ENCODE measurements around the gene LARGE1. TPM values are rescaled to one million over a fixed set of nuclear protein-coding genes. Genes with fewer than 3 reads are reported as not detected.

LARGE1 gene
- total and polyA plus RNA-seq, 2 of the 8 experiments (the other 6 are each of a cell fraction or from before 2014, with no cell fraction given): 43.7 to 83.0 TPM

GRCh38 chr22:33891455-33891854 lies 28.8 kb downstream of the LARGE1 start:
- Histone ChIP-seq H3K9ac (replicated peaks in 1 of 4; ENCODE audit: extremely low read depth in 1 of 4, low read depth in 3 of 4, low read length in 3 of 4) (no peak overlapping the region), H2BK20ac (ENCODE audit: low read length) (no peak overlapping the region), H3K4ac (replicated peaks; ENCODE audit: insufficient read length, low read depth, low read length) (no peak overlapping the region), H3K4me2 (ENCODE audit: insufficient read depth in 1 of 2, low read depth in 2 of 2, low read length in 2 of 2) (no peak overlapping the region), H3K56ac (replicated peaks; ENCODE audit: insufficient read length, low read depth, low read length) (no peak overlapping the region), H3K23ac (ENCODE audit: insufficient read length) (no peak overlapping the region), H4K91ac (replicated peaks; ENCODE audit: insufficient read length, low read length) (no peak overlapping the region), H3K4me3 (ENCODE audit: extremely low read depth in 1 of 4, insufficient read depth in 2 of 4, low read depth in 3 of 4, low read length in 4 of 4) (no peak overlapping the region), H3K4me1 (replicated peaks in 1 of 4; ENCODE audit: control insufficient read depth in 3 of 4, insufficient read depth in 4 of 4, low read length in 3 of 4) (peaks cover 13 to 44% (median 33%) of the 10 kb centered on the region in 4 experiments), H2BK5ac (ENCODE audit: low read depth, low read length) (no peak overlapping the region), H3K23me2 (ENCODE audit: low read depth, low read length) (no peaks in the 10 kb centered on the region; the same call in 1 of the 2 replicates), H3K79me2 (ENCODE audit: control insufficient read depth in 1 of 2, insufficient read depth in 2 of 2, low read length in 2 of 2) (peaks cover 55 to 100% of the 10 kb centered on the region in 2 experiments), H4K8ac (ENCODE audit: extremely low read depth, insufficient read depth, low read length) (no peak overlapping the region), H3K9me3 (ENCODE audit: insufficient read depth in 2 of 2, low read depth in 1 of 2, low read length in 1 of 2) (peaks cover 0 to 3% of the 10 kb centered on the region in 2 experiments; a peak in 1 of 4 replicates), H3K27me3 (replicated peaks in 1 of 4; ENCODE audit: control insufficient read depth in 3 of 4, extremely low read depth in 1 of 4, insufficient read depth in 3 of 4, low read length in 3 of 4) (no peaks in the 10 kb centered on the region), H4K20me1 (replicated peaks in 1 of 2; ENCODE audit: control insufficient read depth in 1 of 2, insufficient read depth in 2 of 2, low read length in 2 of 2) (peaks cover 7 to 11% of the 10 kb centered on the region in 2 experiments), H2BK15ac (ENCODE audit: low read length) (no peak overlapping the region), H3K14ac (ENCODE audit: insufficient read length) (no peak overlapping the region), H3K18ac (ENCODE audit: extremely low read depth, low read length) (no peak overlapping the region), H2AFZ (ENCODE audit: low read length) (no peak overlapping the region), H3K27ac (ENCODE audit: low read depth, low read length) (no peak overlapping the region), H3K79me1 (ENCODE audit: low read depth, low read length) (peaks cover 16% of the 10 kb centered on the region; the same call in 1 of the 2 replicates), H4K5ac (ENCODE audit: insufficient read length, low read depth, low read length) (no peak overlapping the region), H3K36me3 (ENCODE audit: control insufficient read depth in 2 of 4, insufficient read depth in 4 of 4, low read length in 3 of 4) (no peaks in the 10 kb centered on the region), H2BK12ac (ENCODE audit: low read depth, low read length) (no peak overlapping the region), H2BK120ac (replicated peaks; ENCODE audit: low read depth, low read length) (no peak overlapping the region), H2AK5ac (ENCODE audit: low read depth, low read length) (no peak overlapping the region)
- DNase-seq (ENCODE audit: low read depth in 1 of 2, low spot score in 2 of 2) (no peak), FAIRE-seq (no peak)
- ChIA-PET POLR2A (ENCODE audit: partially characterized antibody) (no interaction called here), CTCF (ENCODE audit: partially characterized antibody) (no interaction called here)
- 71% methylated on average over 5 of the region's 5 CpGs; no CpG with 5 or more reads in 1 of the 2 experiments for WGBS, 2 experiments (ENCODE audit: extremely low coverage in 1 of 2, insufficient coverage in 1 of 2, insufficient read length in 1 of 2, insufficient replicate concordance in 2 of 2, low coverage in 1 of 2, low lambda C conversion rate in 2 of 2, missing lambda C conversion rate in 1 of 2)
- TF ChIP-seq TEAD4 (IDR thresholded peaks at IDR 0.05; ENCODE audit: low read depth, low read length) (no peak), TAF1 (IDR thresholded peaks at IDR 0.05; ENCODE audit: low read depth, low read length) (no peak), SP2 (IDR thresholded peaks at IDR 0.05; ENCODE audit: low read length) (no peak), MAX (IDR thresholded peaks at IDR 0.05) (no peak), HDAC2 (IDR thresholded peaks at IDR 0.05; ENCODE audit: borderline replicate concordance in 1 of 2, low read depth in 2 of 2, low read length in 2 of 2) (no peak), E2F6 (IDR thresholded peaks at IDR 0.05) (no peak), ATF2 (IDR thresholded peaks at IDR 0.05; ENCODE audit: low read length) (no peak), USF2 (IDR thresholded peaks at IDR 0.05; ENCODE audit: low read length) (no peak), SRF (IDR thresholded peaks at IDR 0.05; ENCODE audit: low read depth, low read length) (no peak), RXRA (IDR thresholded peaks at IDR 0.05; ENCODE audit: insufficient read depth, low read depth, low read length) (no peak)
